Right lobe of liver (tissue), 4 donors: ENCODE measurements around the gene CLDN24.

Experiments used
- POLR2A ChIP-seq: fragments of 450-650 bp; IDR thresholded peaks from one replicate; pipeline ENCODE4 v1.6.1; 2017; ENCODE audit warnings: antibody characterized with exemption, mild to moderate bottlenecking
- TF ChIP-seq, protein P1 (sequence below), 4 donors: fragments of 200-600 bp in 3 of 4; fragments of 450-650 bp in 1 of 4; IDR thresholded peaks; one replicate each; pipeline versions ENCODE4 v1.5.1 to v1.8.0; 2016 to 2022; ENCODE audit warnings: antibody characterized with exemption in 4 of 4, mild to moderate bottlenecking in 2 of 4
- donor health status: DM: no; HTN: no; CAD: no.
- donor health status: DM: no; HTN: no; CAD: no.
- donor health status: DM: no; HTN: yes; CAD: no.

- TF ChIP-seq, protein P1, sequence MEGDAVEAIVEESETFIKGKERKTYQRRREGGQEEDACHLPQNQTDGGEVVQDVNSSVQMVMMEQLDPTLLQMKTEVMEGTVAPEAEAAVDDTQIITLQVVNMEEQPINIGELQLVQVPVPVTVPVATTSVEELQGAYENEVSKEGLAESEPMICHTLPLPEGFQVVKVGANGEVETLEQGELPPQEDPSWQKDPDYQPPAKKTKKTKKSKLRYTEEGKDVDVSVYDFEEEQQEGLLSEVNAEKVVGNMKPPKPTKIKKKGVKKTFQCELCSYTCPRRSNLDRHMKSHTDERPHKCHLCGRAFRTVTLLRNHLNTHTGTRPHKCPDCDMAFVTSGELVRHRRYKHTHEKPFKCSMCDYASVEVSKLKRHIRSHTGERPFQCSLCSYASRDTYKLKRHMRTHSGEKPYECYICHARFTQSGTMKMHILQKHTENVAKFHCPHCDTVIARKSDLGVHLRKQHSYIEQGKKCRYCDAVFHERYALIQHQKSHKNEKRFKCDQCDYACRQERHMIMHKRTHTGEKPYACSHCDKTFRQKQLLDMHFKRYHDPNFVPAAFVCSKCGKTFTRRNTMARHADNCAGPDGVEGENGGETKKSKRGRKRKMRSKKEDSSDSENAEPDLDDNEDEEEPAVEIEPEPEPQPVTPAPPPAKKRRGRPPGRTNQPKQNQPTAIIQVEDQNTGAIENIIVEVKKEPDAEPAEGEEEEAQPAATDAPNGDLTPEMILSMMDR (IDR thresholded peaks at IDR 0.05), result no peak
- no peak for TF ChIP-seq POLR2A
These were observed 34.5 kb downstream of the CLDN24 start for GRCh38 chr4:183287677-183288076.
